ENCODE data around the gene IL15RA. TPM values are rescaled to one million over a fixed set of nuclear protein-coding genes. Genes with fewer than 3 reads are reported as not detected.

The IL15RA gene
- total RNA-seq, 1 experiment from 2014 or later = 1.9 TPM

- ChIA-PET CTCF (no interaction called here), POLR2A (no interaction called here)
- H3K27me3 Mint-ChIP-seq (ENCODE audit: low read depth) = peaks cover 25% of the 10 kb centered on the region
- no peak overlapping the region for H3K27ac Mint-ChIP-seq
- no peaks in the 10 kb centered on the region for H3K36me3 Mint-ChIP-seq
- DNase-seq (ENCODE audit: low spot score) = no peak
- H3K9me3 Mint-ChIP-seq = no peaks in the 10 kb centered on the region
- no peak for ATAC-seq
- H3K4me3 Mint-ChIP-seq = no peak overlapping the region
- H3K4me1 Mint-ChIP-seq = no peaks in the 10 kb centered on the region
- TF ChIP-seq SP1 (CRISPR knock-in tag; conservative IDR thresholded peaks at IDR 0.05) (no peak), MLX (CRISPR knock-in tag; IDR thresholded peaks at IDR 0.05) (no peak), TEAD4 (CRISPR knock-in tag; IDR thresholded peaks at IDR 0.05) (no peak), FOXP1 (CRISPR knock-in tag; IDR thresholded peaks at IDR 0.05; ENCODE audit: borderline replicate concordance) (no peak), ERG (CRISPR knock-in tag; IDR thresholded peaks at IDR 0.05) (no peak), ZNF317 (CRISPR knock-in tag; IDR thresholded peaks at IDR 0.05; ENCODE audit: borderline replicate concordance, low read depth) (no peak), ZNF263 (CRISPR knock-in tag; IDR thresholded peaks at IDR 0.05; ENCODE audit: low read depth) (no peak), ESRRA (CRISPR knock-in tag; IDR thresholded peaks at IDR 0.05; ENCODE audit: borderline replicate concordance) (no peak), ZNF396 (CRISPR knock-in tag; IDR thresholded peaks at IDR 0.05; ENCODE audit: borderline replicate concordance) (no peak), GTF2I (CRISPR knock-in tag; conservative IDR thresholded peaks at IDR 0.05) (no peak), PRDM15 (CRISPR knock-in tag; IDR thresholded peaks at IDR 0.05) (no peak)
Observed at GRCh38 chr10:5983774-5984173, 6.4 kb upstream of the IL15RA start.

- no peaks in the 10 kb centered on the region for H3K9me3 Mint-ChIP-seq
- no peak overlapping the region for H3K4me3 Mint-ChIP-seq
- H3K27ac Mint-ChIP-seq = no peak overlapping the region
- H3K27me3 Mint-ChIP-seq (ENCODE audit: low read depth) = peaks cover 37% of the 10 kb centered on the region
- DNase-seq (ENCODE audit: low spot score) (no peak), ATAC-seq (no peak)
- H3K36me3 Mint-ChIP-seq = no peaks in the 10 kb centered on the region
- H3K4me1 Mint-ChIP-seq = peaks cover 4% of the 10 kb centered on the region
- POLR2A ChIA-PET = interaction anchor here (0.6 kb wide), 1 partner anchor 599 kb away, joined by 3 read pairs; no protein-coding TSS in a partner anchor
- CTCF ChIA-PET = interaction anchor here (0.7 to 1.6 kb wide), 2 partner anchors 420 to 1166 kb away, joined by 3 to 5 read pairs; no protein-coding TSS in a partner anchor
- TF ChIP-seq ZNF416 (CRISPR knock-in tag; IDR thresholded peaks at IDR 0.05) (no peak), CREM (CRISPR knock-in tag; IDR thresholded peaks at IDR 0.05) (no peak), USF2 (CRISPR knock-in tag; IDR thresholded peaks at IDR 0.05) (no peak), ZBTB43 (CRISPR knock-in tag; IDR thresholded peaks at IDR 0.05) (no peak), ZNF121 (CRISPR knock-in tag; IDR thresholded peaks at IDR 0.05) (no peak), JUN (CRISPR knock-in tag; IDR thresholded peaks at IDR 0.05) (no peak), ATF1 (CRISPR knock-in tag; IDR thresholded peaks at IDR 0.05) (no peak), NR2C2 (CRISPR knock-in tag; IDR thresholded peaks at IDR 0.05) (no peak), PREB (CRISPR knock-in tag; IDR thresholded peaks at IDR 0.05; ENCODE audit: borderline replicate concordance) (no peak), RORB (CRISPR knock-in tag; IDR thresholded peaks at IDR 0.05) (no peak), GRHL2 (CRISPR knock-in tag; IDR thresholded peaks at IDR 0.05; ENCODE audit: insufficient replicate concordance, severe bottlenecking) (no peak)
Observed at GRCh38 chr10:5981529-5981928, 4.2 kb upstream of the IL15RA start.

Measured in WTC11 (cell line).